WTC11 (cell line): ENCODE results near the gene PITPNM1. TPM values are rescaled to one million over a fixed set of nuclear protein-coding genes. Genes with fewer than 3 reads are reported as not detected.

Experiments used
- ATAC-seq: fragments of 200-7000 bp; cut with Tn5 transposase; 2 replicates; pipeline ENCODE4 v1.10.0; 2021; ENCODE audit warnings: mild to moderate bottlenecking, moderate library complexity
- CTCF ChIA-PET: fragments of 300-600 bp; sonication (Branson Sonifier 250); formaldehyde crosslinking; loops from one replicate; lab custom pipeline; 2021; ENCODE audit warnings: antibody characterized with exemption; lab: Charles Lee
- POLR2A ChIA-PET: fragments of 350-600 bp; sonication (Branson Sonifier 250); formaldehyde crosslinking; loops from one replicate; lab custom pipeline; 2021; ENCODE audit warnings: antibody characterized with exemption; lab: Charles Lee
- DNase-seq: peaks from one replicate; pipeline ENCODE4 v3.0.0; 2021; ENCODE audit warnings: low spot score
- H3K27ac Mint-ChIP-seq: 2 replicates; pipeline ENCODE4 v1.8.0; 2021; ENCODE audit warnings: mixed read lengths
- H3K27me3 Mint-ChIP-seq: 2 replicates; pipeline ENCODE4 v1.8.0; 2021; ENCODE audit warnings: low read depth, mild to moderate bottlenecking, moderate library complexity, mixed read lengths
- H3K36me3 Mint-ChIP-seq: 2 replicates; pipeline ENCODE4 v1.8.0; 2021; ENCODE audit warnings: mixed read lengths
- H3K4me1 Mint-ChIP-seq: 2 replicates; pipeline ENCODE4 v1.8.0; 2022; ENCODE audit warnings: mixed read lengths
- H3K4me3 Mint-ChIP-seq: 2 replicates; pipeline ENCODE4 v1.8.0; 2021; ENCODE audit warnings: mild to moderate bottlenecking, moderate library complexity, mixed read lengths
- H3K9me3 Mint-ChIP-seq: 2 replicates; pipeline ENCODE4 v1.8.0; 2021; ENCODE audit warnings: mixed read lengths
- CBFB ChIP-seq: sonication (generic); formaldehyde crosslinking; IDR thresholded peaks from 2 replicates; pipeline ENCODE4 v1.8.1; 2022; ENCODE audit warnings: mild to moderate bottlenecking, low read depth, missing genetic modification reagents
- CREM ChIP-seq: sonication (generic); formaldehyde crosslinking; IDR thresholded peaks from 2 replicates; pipeline ENCODE4 v1.8.1; 2022; ENCODE audit warnings: mild to moderate bottlenecking, missing genetic modification reagents, moderate library complexity
- HMGXB4 ChIP-seq: sonication (generic); formaldehyde crosslinking; IDR thresholded peaks from 2 replicates; pipeline ENCODE4 v1.8.1; 2023; ENCODE audit warnings: mild to moderate bottlenecking, moderate library complexity, missing genetic modification reagents
- IRF2 ChIP-seq: sonication (generic); formaldehyde crosslinking; IDR thresholded peaks from 2 replicates; pipeline ENCODE4 v1.8.0; 2022; ENCODE audit warnings: low read depth, missing genetic modification reagents, borderline replicate concordance
- JUN ChIP-seq: sonication (generic); formaldehyde crosslinking; IDR thresholded peaks from 2 replicates; pipeline ENCODE4 v1.8.0; 2023; ENCODE audit warnings: mild to moderate bottlenecking, missing genetic modification reagents
- NFATC4 ChIP-seq: fragments of 250-450 bp; sonication (Bioruptor Pico); IDR thresholded peaks from 2 replicates; pipeline ENCODE4 v1.9.0; 2021; ENCODE audit warnings: mild to moderate bottlenecking
- NR1H2 ChIP-seq: sonication (generic); formaldehyde crosslinking; IDR thresholded peaks from 2 replicates; pipeline ENCODE4 v1.9.0; 2021; ENCODE audit warnings: mild to moderate bottlenecking, moderate library complexity, missing genetic modification reagents
- USF2 ChIP-seq: sonication (generic); formaldehyde crosslinking; IDR thresholded peaks from 2 replicates; pipeline ENCODE4 v1.8.1; 2023; ENCODE audit warnings: mild to moderate bottlenecking, missing genetic modification reagents, moderate library complexity
- ZNF121 ChIP-seq: sonication (generic); formaldehyde crosslinking; IDR thresholded peaks from 2 replicates; pipeline ENCODE4 v1.8.0; 2023; ENCODE audit warnings: missing genetic modification reagents
- ZNF512 ChIP-seq: sonication (generic); formaldehyde crosslinking; IDR thresholded peaks from 2 replicates; pipeline ENCODE4 v1.8.1; 2022; ENCODE audit warnings: missing genetic modification reagents, borderline replicate concordance
- ZNF671 ChIP-seq: fragments of 250-450 bp; sonication (Bioruptor Pico); IDR thresholded peaks from 2 replicates; pipeline ENCODE4 v1.8.0; 2021; ENCODE audit warnings: mild to moderate bottlenecking
- total RNA-seq: library from RNA; stranded (reverse); gene quantifications from 3 replicates; pipeline ENCODE4 v1.2.3, GENCODE V29; 2021
- TF ChIP-seq, protein P1 (sequence below): fragments of 200-600 bp; IDR thresholded peaks from 2 replicates; pipeline ENCODE4 v1.8.0; 2022; ENCODE audit warnings: antibody characterized with exemption
- TF ChIP-seq, protein P2 (sequence below): fragments of 250-450 bp; sonication (Bioruptor Pico); IDR thresholded peaks from 2 replicates; pipeline ENCODE4 v1.9.0; 2021; ENCODE audit warnings: moderate library complexity, mild to moderate bottlenecking, inconsistent platforms, borderline replicate concordance
- TF ChIP-seq, protein P3 (sequence below): sonication (generic); formaldehyde crosslinking; conservative IDR thresholded peaks from 2 replicates; pipeline ENCODE4 v1.8.1; 2022; ENCODE audit warnings: mild to moderate bottlenecking, missing genetic modification reagents

The PITPNM1 gene
- total RNA-seq, 1 experiment from 2014 or later, result 55.4 TPM

GRCh38 chr11:67543585-67543984, 38.4 kb upstream of the PITPNM1 start (continued):
- TF ChIP-seq, protein P1, sequence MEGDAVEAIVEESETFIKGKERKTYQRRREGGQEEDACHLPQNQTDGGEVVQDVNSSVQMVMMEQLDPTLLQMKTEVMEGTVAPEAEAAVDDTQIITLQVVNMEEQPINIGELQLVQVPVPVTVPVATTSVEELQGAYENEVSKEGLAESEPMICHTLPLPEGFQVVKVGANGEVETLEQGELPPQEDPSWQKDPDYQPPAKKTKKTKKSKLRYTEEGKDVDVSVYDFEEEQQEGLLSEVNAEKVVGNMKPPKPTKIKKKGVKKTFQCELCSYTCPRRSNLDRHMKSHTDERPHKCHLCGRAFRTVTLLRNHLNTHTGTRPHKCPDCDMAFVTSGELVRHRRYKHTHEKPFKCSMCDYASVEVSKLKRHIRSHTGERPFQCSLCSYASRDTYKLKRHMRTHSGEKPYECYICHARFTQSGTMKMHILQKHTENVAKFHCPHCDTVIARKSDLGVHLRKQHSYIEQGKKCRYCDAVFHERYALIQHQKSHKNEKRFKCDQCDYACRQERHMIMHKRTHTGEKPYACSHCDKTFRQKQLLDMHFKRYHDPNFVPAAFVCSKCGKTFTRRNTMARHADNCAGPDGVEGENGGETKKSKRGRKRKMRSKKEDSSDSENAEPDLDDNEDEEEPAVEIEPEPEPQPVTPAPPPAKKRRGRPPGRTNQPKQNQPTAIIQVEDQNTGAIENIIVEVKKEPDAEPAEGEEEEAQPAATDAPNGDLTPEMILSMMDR, result no peak
- TF ChIP-seq NFATC4 (CRISPR knock-in tag) (no peak), JUN (no peak)
- TF ChIP-seq, all 79 proteins: peak for 0

GRCh38 chr11:67542971-67543370, 37.8 kb upstream of the PITPNM1 start:
- Mint-ChIP-seq H3K27me3 (peaks cover 6% of the 10 kb centered on the region), H3K4me3 (no peak overlapping the region), H3K27ac (peak overlapping the region; percentile 79), H3K9me3 (peaks cover 10% of the 10 kb centered on the region), H3K36me3 (0 out of 2 replicates have a peak, but pooled peaks cover 3% of the 10 kb centered on the region)
- no peak for DNase-seq
- peak; percentile 66 for ATAC-seq
- TF ChIP-seq IRF2 (CRISPR knock-in tag), result no peak
- TF ChIP-seq, all 79 proteins: peak for 0
- peaks cover 6% of the 10 kb centered on the region for H3K4me1 Mint-ChIP-seq
- CTCF ChIA-PET, result interaction anchor here (0.6 to 2.9 kb wide), 4 partner anchors 13 to 733 kb away, joined by 3 to 13 read pairs (median 4); no protein-coding TSS in a partner anchor
- POLR2A ChIA-PET, result no interaction called here

- no peak for ATAC-seq
- Mint-ChIP-seq H3K4me1 (peaks cover 6% of the 10 kb centered on the region), H3K27ac (no peak overlapping the region), H3K27me3 (peaks cover 8% of the 10 kb centered on the region), H3K4me3 (no peak overlapping the region)
- DNase-seq, result no peak
- ChIA-PET POLR2A (no interaction called here), CTCF (interaction anchor here (0.8 to 2.9 kb wide), 6 partner anchors 12 to 103 kb away, joined by 3 to 13 read pairs (median 4); no protein-coding TSS in a partner anchor)
- TF ChIP-seq, protein P2, sequence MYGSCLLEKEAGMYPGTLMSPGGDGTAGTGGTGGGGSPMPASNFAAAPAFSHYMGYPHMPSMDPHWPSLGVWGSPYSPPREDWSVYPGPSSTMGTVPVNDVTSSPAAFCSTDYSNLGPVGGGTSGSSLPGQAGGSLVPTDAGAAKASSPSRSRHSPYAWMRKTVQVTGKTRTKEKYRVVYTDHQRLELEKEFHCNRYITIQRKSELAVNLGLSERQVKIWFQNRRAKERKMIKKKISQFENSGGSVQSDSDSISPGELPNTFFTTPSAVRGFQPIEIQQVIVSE, result no peak
- TF ChIP-seq CBFB (CRISPR knock-in tag) (no peak), USF2 (CRISPR knock-in tag) (no peak), NR1H2 (CRISPR knock-in tag) (no peak), ZNF512 (CRISPR knock-in tag) (no peak), HMGXB4 (CRISPR knock-in tag) (no peak)
- TF ChIP-seq, protein P3, sequence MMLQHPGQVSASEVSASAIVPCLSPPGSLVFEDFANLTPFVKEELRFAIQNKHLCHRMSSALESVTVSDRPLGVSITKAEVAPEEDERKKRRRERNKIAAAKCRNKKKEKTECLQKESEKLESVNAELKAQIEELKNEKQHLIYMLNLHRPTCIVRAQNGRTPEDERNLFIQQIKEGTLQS, result no peak
- TF ChIP-seq, all 79 proteins: peak for 0
- peaks cover 12% of the 10 kb centered on the region for H3K9me3 Mint-ChIP-seq
- H3K36me3 Mint-ChIP-seq, result 0 out of 2 replicates have a peak, but pooled peaks cover 3% of the 10 kb centered on the region
Measured at GRCh38 chr11:67542169-67542568, 37.0 kb upstream of the PITPNM1 start.

- POLR2A ChIA-PET, result no interaction called here
- Mint-ChIP-seq H3K27ac (no peak overlapping the region), H3K27me3 (peaks cover 11% of the 10 kb centered on the region), H3K9me3 (peaks cover 14% of the 10 kb centered on the region), H3K36me3 (peaks cover 3% of the 10 kb centered on the region; the same call in 1 of the 2 replicates), H3K4me1 (peaks cover 6% of the 10 kb centered on the region), H3K4me3 (no peak overlapping the region)
- CTCF ChIA-PET, result interaction anchor here (1.0 to 2.9 kb wide), 5 partner anchors 11 to 73 kb away, joined by 3 to 13 read pairs (median 6); no protein-coding TSS in a partner anchor
- TF ChIP-seq ZNF121 (CRISPR knock-in tag) (peak; percentile 79), ZNF671 (CRISPR knock-in tag) (no peak), CREM (CRISPR knock-in tag) (no peak)
- DNase-seq (no peak), ATAC-seq (peak; percentile 44)
Measured at GRCh38 chr11:67541198-67541597, 36.0 kb upstream of the PITPNM1 start.
